ENCODE results near the gene MINDY4.

The MINDY4 gene

GRCh38 chr7:30911561-30911969, 140.3 kb downstream of the MINDY4 start, which contains the start of gene AQP1:
TSS of gene AQP1 (plus strand) at chr7:30911853. CDS start at chr7:30911910, 57 bp downstream.
- FAIRE-seq (no peak), DNase-seq (ENCODE audit: insufficient read length, low spot score) (no peak)

GRCh38 chr7:30912021-30912730, 141.0 kb downstream of the MINDY4 start:
- DNase-seq (ENCODE audit: insufficient read length, low spot score): no peak

GRCh38 chr7:30912731-30912985, 141.4 kb downstream of the MINDY4 start:
- no peak for DNase-seq (ENCODE audit: insufficient read length, low spot score)
- no peak for FAIRE-seq

More at GRCh38 chr7:30912021-30912730, 141.0 kb downstream of the MINDY4 start:
- FAIRE-seq: no peak

GRCh38 chr7:30912986-30913811, 142.0 kb downstream of the MINDY4 start:
- no peak for DNase-seq (ENCODE audit: insufficient read length, low spot score)
- peak; percentile 57 for FAIRE-seq

- DNase-seq (ENCODE audit: insufficient read length, low spot score): no peak
- FAIRE-seq: no peak
These were observed 142.8 kb downstream of the MINDY4 start for GRCh38 chr7:30913821-30914515.

- peak; percentile 56 for DNase-seq (ENCODE audit: insufficient read length, low spot score)
These were observed 143.4 kb downstream of the MINDY4 start for GRCh38 chr7:30914596-30914995.

GRCh38 chr7:30915005-30915601, 143.9 kb downstream of the MINDY4 start:
- FAIRE-seq: no peak

More at GRCh38 chr7:30914596-30914995, 143.4 kb downstream of the MINDY4 start:
- FAIRE-seq: no peak

GRCh38 chr7:30915751-30916150, 144.5 kb downstream of the MINDY4 start:
- no peak for FAIRE-seq

More at GRCh38 chr7:30915005-30915601, 143.9 kb downstream of the MINDY4 start:
- DNase-seq (ENCODE audit: insufficient read length, low spot score): no peak

GRCh38 chr7:30916255-30916654, 145.0 kb downstream of the MINDY4 start:
- DNase-seq (ENCODE audit: insufficient read length, low spot score) (no peak), FAIRE-seq (no peak)

More at GRCh38 chr7:30915751-30916150, 144.5 kb downstream of the MINDY4 start:
- DNase-seq (ENCODE audit: insufficient read length, low spot score): no peak

- FAIRE-seq: no peak
- no peak for DNase-seq (ENCODE audit: insufficient read length, low spot score)
These were observed 145.6 kb downstream of the MINDY4 start for GRCh38 chr7:30916767-30917166.

GRCh38 chr7:30917216-30917893, 146.1 kb downstream of the MINDY4 start:
- no peak for FAIRE-seq
- DNase-seq (ENCODE audit: insufficient read length, low spot score): no peak

GRCh38 chr7:30918676-30919075, 147.5 kb downstream of the MINDY4 start:
- FAIRE-seq (no peak), DNase-seq (ENCODE audit: insufficient read length, low spot score) (no peak)

GRCh38 chr7:30920021-30920583, 148.9 kb downstream of the MINDY4 start:
- FAIRE-seq: no peak
- DNase-seq (ENCODE audit: insufficient read length, low spot score): no peak

- DNase-seq (ENCODE audit: insufficient read length, low spot score): no peak
- peak; percentile 33 for FAIRE-seq
These were observed 149.6 kb downstream of the MINDY4 start for GRCh38 chr7:30920584-30921539.

GRCh38 chr7:30921540-30922401, 150.6 kb downstream of the MINDY4 start:
- FAIRE-seq: no peak
- DNase-seq (ENCODE audit: insufficient read length, low spot score): no peak

- FAIRE-seq: no peak
- no peak for DNase-seq (ENCODE audit: insufficient read length, low spot score)
These were observed 151.4 kb downstream of the MINDY4 start for GRCh38 chr7:30922596-30922995.

GRCh38 chr7:30923009-30923773, 152.0 kb downstream of the MINDY4 start:
- DNase-seq (ENCODE audit: insufficient read length, low spot score) (no peak), FAIRE-seq (no peak)
